HL-60 (cell line): ENCODE data around the gene IFI44L.

Source experiments
- DNase-seq, 2 experiments: peaks; one replicate each; pipeline ENCODE4 v3.0.0-alpha.2; 2010 to 2020; ENCODE audit warnings: low read depth in 1 of 2, low spot score in 1 of 2
- H3K27ac ChIP-seq: fragments of 250-450 bp; sonication (Bioruptor Pico); replicated peaks from 2 replicates; pipeline ENCODE4 v1.5.1; 2020; ENCODE audit warnings: mild to moderate bottlenecking, moderate library complexity
- H3K27me3 ChIP-seq: fragments of 250-450 bp; sonication (Bioruptor Pico); 2 replicates; pipeline ENCODE4 v1.5.1; 2021; ENCODE audit warnings: mild to moderate bottlenecking, moderate library complexity; ENCODE audit not compliant: insufficient read depth, poor library complexity, severe bottlenecking
- H3K4me3 ChIP-seq: replicated peaks from 2 replicates; pipeline ENCODE4 v1.5.1; 2011; ENCODE audit warnings: mild to moderate bottlenecking, control low read depth, low read length; ENCODE audit not compliant: insufficient read depth
- CTCF ChIP-seq: IDR thresholded peaks from one replicate; pipeline ENCODE4 v1.5.1; 2011; ENCODE audit warnings: low read length, control low read depth, inconsistent platforms; ENCODE audit not compliant: insufficient read depth
- GABPA ChIP-seq: IDR thresholded peaks from 2 replicates; pipeline ENCODE4 v1.6.1; 2012; ENCODE audit warnings: low read depth
- POLR2AphosphoS5 ChIP-seq: IDR thresholded peaks from 2 replicates; pipeline ENCODE4 v1.6.1; 2012; ENCODE audit warnings: low read depth
- SPI1 ChIP-seq: IDR thresholded peaks from 2 replicates; pipeline ENCODE4 v1.6.1; 2012; ENCODE audit warnings: low read depth, mild to moderate bottlenecking, borderline replicate concordance
- long read RNA-seq: library from polyadenylated mRNA; unstranded; transcript quantifications from one replicate; pipeline ENCODE4 v2.0.0, GENCODE V29; 2020
- TF ChIP-seq, protein P1 (sequence below): IDR thresholded peaks from 2 replicates; pipeline ENCODE4 v1.6.1; 2012; ENCODE audit warnings: low read depth; ENCODE audit not compliant: insufficient replicate concordance

Gene IFI44L
- long read RNA-seq: 0 reads

DNA sequence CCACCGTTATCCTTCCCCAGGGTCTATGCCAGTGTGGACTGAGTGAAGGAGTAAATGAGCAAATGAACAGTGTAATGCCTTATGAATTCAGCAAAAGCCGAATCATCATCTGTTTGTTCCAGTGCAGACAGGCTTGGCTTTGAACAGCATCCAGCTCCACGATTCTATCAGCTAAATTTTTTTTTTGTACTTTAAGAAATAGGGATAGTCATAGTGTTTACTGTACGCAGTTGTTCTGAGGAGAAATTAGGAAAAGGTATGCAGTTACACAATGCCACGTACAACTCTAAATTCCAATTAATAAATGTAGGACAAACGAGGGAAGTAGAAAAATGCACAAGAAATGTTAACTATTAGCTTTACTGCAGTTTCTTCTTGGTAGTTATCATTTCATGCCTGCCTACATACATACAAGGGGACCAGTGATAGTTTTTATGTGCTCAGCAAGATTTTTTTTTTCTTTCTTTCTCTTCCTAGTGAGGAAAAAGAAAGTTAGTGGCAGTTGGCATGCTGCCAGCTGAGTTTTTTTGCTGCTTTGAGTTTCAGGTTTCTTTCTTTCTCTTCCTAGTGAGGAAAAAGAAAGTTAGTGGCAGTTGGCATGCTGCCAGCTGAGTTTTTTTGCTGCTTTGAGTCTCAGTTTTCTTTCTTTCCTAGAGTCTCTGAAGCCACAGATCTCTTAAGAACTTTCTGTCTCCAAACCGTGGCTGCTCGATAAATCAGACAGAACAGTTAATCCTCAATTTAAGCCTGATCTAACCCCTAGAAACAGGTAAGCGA is at the start of gene IFI44L:
Gene IFI44L, plus strand, starts transcription at position 646 of the 777 bp plus-strand sequence. CDS start 7,468 bp downstream, outside the sequence.
- Histone ChIP-seq H3K27me3 (no peaks in the 10 kb centered on the region), H3K27ac (no peak within 1 kb of the TSS), H3K4me3 (no peak within 1 kb of the TSS)
- no peak for TF ChIP-seq POLR2AphosphoS5
- no peak for TF ChIP-seq CTCF
- TF ChIP-seq GABPA: no peak
- no peak for TF ChIP-seq SPI1
- TF ChIP-seq, protein P1, sequence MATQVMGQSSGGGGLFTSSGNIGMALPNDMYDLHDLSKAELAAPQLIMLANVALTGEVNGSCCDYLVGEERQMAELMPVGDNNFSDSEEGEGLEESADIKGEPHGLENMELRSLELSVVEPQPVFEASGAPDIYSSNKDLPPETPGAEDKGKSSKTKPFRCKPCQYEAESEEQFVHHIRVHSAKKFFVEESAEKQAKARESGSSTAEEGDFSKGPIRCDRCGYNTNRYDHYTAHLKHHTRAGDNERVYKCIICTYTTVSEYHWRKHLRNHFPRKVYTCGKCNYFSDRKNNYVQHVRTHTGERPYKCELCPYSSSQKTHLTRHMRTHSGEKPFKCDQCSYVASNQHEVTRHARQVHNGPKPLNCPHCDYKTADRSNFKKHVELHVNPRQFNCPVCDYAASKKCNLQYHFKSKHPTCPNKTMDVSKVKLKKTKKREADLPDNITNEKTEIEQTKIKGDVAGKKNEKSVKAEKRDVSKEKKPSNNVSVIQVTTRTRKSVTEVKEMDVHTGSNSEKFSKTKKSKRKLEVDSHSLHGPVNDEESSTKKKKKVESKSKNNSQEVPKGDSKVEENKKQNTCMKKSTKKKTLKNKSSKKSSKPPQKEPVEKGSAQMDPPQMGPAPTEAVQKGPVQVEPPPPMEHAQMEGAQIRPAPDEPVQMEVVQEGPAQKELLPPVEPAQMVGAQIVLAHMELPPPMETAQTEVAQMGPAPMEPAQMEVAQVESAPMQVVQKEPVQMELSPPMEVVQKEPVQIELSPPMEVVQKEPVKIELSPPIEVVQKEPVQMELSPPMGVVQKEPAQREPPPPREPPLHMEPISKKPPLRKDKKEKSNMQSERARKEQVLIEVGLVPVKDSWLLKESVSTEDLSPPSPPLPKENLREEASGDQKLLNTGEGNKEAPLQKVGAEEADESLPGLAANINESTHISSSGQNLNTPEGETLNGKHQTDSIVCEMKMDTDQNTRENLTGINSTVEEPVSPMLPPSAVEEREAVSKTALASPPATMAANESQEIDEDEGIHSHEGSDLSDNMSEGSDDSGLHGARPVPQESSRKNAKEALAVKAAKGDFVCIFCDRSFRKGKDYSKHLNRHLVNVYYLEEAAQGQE: no peak
- no peak for DNase-seq

DNA sequence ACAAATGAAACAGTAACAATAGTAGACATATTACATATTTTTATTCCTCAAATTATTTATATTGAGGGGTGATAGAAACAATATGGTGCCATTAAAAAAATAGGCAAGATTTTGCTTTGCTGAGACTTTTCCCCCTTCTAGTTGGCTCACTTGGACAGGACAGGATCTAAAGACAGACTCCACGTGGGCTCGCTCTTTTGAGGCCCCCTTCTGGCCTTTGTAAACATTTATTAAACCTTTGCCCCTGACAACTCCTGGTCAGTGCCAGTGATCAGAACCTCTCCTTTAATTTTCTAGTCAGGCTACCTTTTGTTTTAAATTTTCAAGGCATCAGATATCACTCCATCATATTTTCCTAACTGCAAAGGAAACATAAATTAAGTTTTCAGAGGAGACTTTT is 49.7 kb upstream of the IFI44L start:
- no peaks in the 10 kb centered on the region for H3K27me3 ChIP-seq
- no peak overlapping the region for H3K27ac ChIP-seq
- H3K4me3 ChIP-seq: no peak overlapping the region
- DNase-seq: no peak
- TF ChIP-seq GABPA: no peak
- no peak for TF ChIP-seq POLR2AphosphoS5
- TF ChIP-seq CTCF: no peak
- no peak for TF ChIP-seq SPI1
- TF ChIP-seq, protein P1: no peak

GRCh38 chr1:78577257-78578100 is 42.8 kb upstream of the IFI44L start:
- no peak for DNase-seq
- no peak overlapping the region for H3K27ac ChIP-seq

More at GRCh38 chr1:78577257-78578100, 42.8 kb upstream of the IFI44L start:
- TF ChIP-seq POLR2AphosphoS5 (no peak), GABPA (no peak), SPI1 (no peak), CTCF (no peak)
- TF ChIP-seq, protein P1: no peak
- Histone ChIP-seq H3K27me3 (no peaks in the 10 kb centered on the region), H3K4me3 (no peak overlapping the region)
